Spleen (tissue), 11 donors: ENCODE measurements around the gene BSN. TPM values are rescaled to one million over a fixed set of nuclear protein-coding genes. Genes with fewer than 3 reads are reported as not detected.
A peak's percentile ranks its signal among the peaks of the same experiment; 100 is the strongest.

Experiments used
- DNase-seq: peaks from one replicate; pipeline ENCODE4 v3.0.0-alpha.2; 2020
- H3K27ac ChIP-seq, 8 donors: fragments of 200-600 bp; sonication (generic) in 7 of 8; 1 replicate in 4 of 8; 2 replicates in 4 of 8; pipeline versions ENCODE4 v1.5.0 to v1.8.0; 2016 to 2021; ENCODE audit warnings: inconsistent platforms in 4 of 8, mild to moderate bottlenecking in 4 of 8, moderate library complexity in 1 of 8
- H3K27me3 ChIP-seq, 7 donors: fragments of 200-600 bp; sonication (generic) in 6 of 7; replicated peaks in 1 of 7; 1 replicate in 4 of 7; 2 replicates in 3 of 7; pipeline versions ENCODE4 v1.5.0 to v1.8.0; 2016 to 2021; ENCODE audit warnings: inconsistent platforms in 3 of 7, mild to moderate bottlenecking in 1 of 7
- H3K36me3 ChIP-seq, 6 donors: fragments of 200-600 bp; sonication (generic) in 5 of 6; 1 replicate in 4 of 6; 2 replicates in 2 of 6; pipeline versions ENCODE4 v1.5.0 to v1.8.0; 2016 to 2021; ENCODE audit warnings: inconsistent platforms in 2 of 6
- H3K4me1 ChIP-seq, 6 donors: fragments of 200-600 bp; sonication (generic) in 5 of 6; 1 replicate in 3 of 6; 2 replicates in 3 of 6; pipeline versions ENCODE4 v1.5.0 to v1.8.0; 2016 to 2021; ENCODE audit warnings: inconsistent platforms in 3 of 6
- H3K4me3 ChIP-seq, 8 donors: fragments of 200-600 bp; sonication (generic) in 7 of 8; 1 replicate in 4 of 8; 2 replicates in 4 of 8; pipeline versions ENCODE4 v1.5.0 to v1.8.0; 2016 to 2021; ENCODE audit warnings: inconsistent platforms in 4 of 8, mild to moderate bottlenecking in 4 of 8, moderate library complexity in 2 of 8
- H3K9me3 ChIP-seq, 8 donors: fragments of 200-600 bp; sonication (generic) in 7 of 8; 1 replicate in 4 of 8; 2 replicates in 4 of 8; pipeline versions ENCODE4 v1.5.0 to v1.8.0; 2016 to 2021; ENCODE audit warnings: inconsistent platforms in 4 of 8
- POLR2A ChIP-seq, 3 donors: fragments of 450-650 bp; IDR thresholded peaks; one replicate each; pipeline ENCODE4 v1.5.1; 2017; ENCODE audit warnings: antibody characterized with exemption in 3 of 3, mild to moderate bottlenecking in 1 of 3
- POLR2AphosphoS5 ChIP-seq, 3 donors: sonication (generic); formaldehyde crosslinking; IDR thresholded peaks; one replicate each; pipeline ENCODE4 v1.5.1; 2017; ENCODE audit warnings: antibody characterized with exemption in 3 of 3
- WGBS, 5 donors: extraction: QIAGEN DNeasy Blood & Tissue Kit in 3 of 5; methylation state at CpG; one replicate each; pipeline versions ENCODE4 v1.1.5 to v1.1.7; 2013 to 2018; 5-methylcytosine and 5-hydroxymethylcytosine counted together
- intact Hi-C: fragments of 100-400 bp; cut with DNase I; formaldehyde crosslinking; loops from one replicate; pipeline ENCODE4 v1.15.0; 2023; ENCODE audit warnings: low total_unique reads
- polyA plus RNA-seq, 3 donors: library from polyadenylated mRNA; stranded (reverse); fragments of 200-250 nt; gene quantifications; one replicate each; pipeline ENCODE4 v1.2.1, GENCODE V29; 2013
- total RNA-seq, 7 donors: library from RNA; depleted of rRNA in 3 of 7; stranded (reverse); fragments of >200 nt in 3 of 7; fragmentation: NEBNext Ultra II Directional in 4 of 7; extraction: Animal tissue kit (Norgen Biotek cat#: 25700) in 4 of 7; gene quantifications; one replicate each; pipeline versions ENCODE4 v1.1.0 to v1.2.1, GENCODE V29; 2016 to 2021
- TF ChIP-seq, protein P1 (sequence below), 11 experiments: fragments of 200-600 bp in 7 of 11; fragments of 450-650 bp in 4 of 11; sonication (generic) in 4 of 11; IDR thresholded peaks in 8 of 11; conservative IDR thresholded peaks in 3 of 11; 1 replicate in 7 of 11; 2 replicates in 4 of 11; pipeline versions ENCODE4 v1.4.0 to v1.8.0; 2016 to 2021; ENCODE audit warnings: antibody characterized with exemption in 11 of 11, inconsistent platforms in 4 of 11, mild to moderate bottlenecking in 1 of 11
- donor health status: healthy with polysubstance abuse.
- donor health status: DM: no; HTN: no; CAD: no; lungs with moderate emphysema.
- donor health status: DM: no; HTN: no; CAD: no.
- donor health status: Bipolar disorder and iron deficiency.
- donor health status: healthy.
- donor health status: DM: no; HTN: no; CAD: no.
- donor health status: DM: yes; HTN: yes; CAD: no.

The BSN gene
- total and polyA plus RNA-seq, 10 donors, result 0.02 to 1.1 (median 0.36) TPM

DNA sequence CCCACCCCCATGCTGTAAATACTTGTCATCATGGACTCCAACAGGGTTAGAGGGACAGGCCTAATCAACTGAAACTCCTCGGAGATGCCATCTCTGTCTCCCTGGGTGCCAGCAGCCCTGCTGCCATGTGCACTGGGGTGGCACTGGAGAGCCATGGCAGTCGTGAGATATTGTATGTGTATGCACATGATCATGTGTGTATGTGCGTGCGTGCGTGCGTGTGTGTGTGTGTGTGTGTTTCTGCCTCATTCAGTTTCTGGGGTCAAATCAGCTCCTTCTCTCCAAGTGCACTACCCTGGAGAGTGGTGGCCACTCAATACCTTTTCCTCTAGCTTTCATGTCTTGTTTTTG, 116.6 kb downstream of the BSN start:
- Histone ChIP-seq H3K4me1 (peaks cover 10 to 37% (median 22%) of the 10 kb centered on the region in 6 donors), H3K4me3 (no peak overlapping the region), H3K36me3 (peaks cover 0 to 6% (median 2%) of the 10 kb centered on the region in 6 donors), H3K27ac (no peak overlapping the region), H3K27me3 (peaks cover 0 to 6% (median 0%) of the 10 kb centered on the region in 7 donors), H3K9me3 (no peaks in the 10 kb centered on the region)
- WGBS, 5 donors, result 66 to 73% (median 68%) methylated on average over 5 to 6 of the region's 6 CpGs
- intact Hi-C loops, result loop anchor here (2.0 kb wide), 1 partner anchor 132 kb away; no protein-coding TSS in a partner anchor
- TF ChIP-seq POLR2AphosphoS5 (IDR thresholded peaks at IDR 0.05), result no peak
- DNase-seq, result no peak

DNA sequence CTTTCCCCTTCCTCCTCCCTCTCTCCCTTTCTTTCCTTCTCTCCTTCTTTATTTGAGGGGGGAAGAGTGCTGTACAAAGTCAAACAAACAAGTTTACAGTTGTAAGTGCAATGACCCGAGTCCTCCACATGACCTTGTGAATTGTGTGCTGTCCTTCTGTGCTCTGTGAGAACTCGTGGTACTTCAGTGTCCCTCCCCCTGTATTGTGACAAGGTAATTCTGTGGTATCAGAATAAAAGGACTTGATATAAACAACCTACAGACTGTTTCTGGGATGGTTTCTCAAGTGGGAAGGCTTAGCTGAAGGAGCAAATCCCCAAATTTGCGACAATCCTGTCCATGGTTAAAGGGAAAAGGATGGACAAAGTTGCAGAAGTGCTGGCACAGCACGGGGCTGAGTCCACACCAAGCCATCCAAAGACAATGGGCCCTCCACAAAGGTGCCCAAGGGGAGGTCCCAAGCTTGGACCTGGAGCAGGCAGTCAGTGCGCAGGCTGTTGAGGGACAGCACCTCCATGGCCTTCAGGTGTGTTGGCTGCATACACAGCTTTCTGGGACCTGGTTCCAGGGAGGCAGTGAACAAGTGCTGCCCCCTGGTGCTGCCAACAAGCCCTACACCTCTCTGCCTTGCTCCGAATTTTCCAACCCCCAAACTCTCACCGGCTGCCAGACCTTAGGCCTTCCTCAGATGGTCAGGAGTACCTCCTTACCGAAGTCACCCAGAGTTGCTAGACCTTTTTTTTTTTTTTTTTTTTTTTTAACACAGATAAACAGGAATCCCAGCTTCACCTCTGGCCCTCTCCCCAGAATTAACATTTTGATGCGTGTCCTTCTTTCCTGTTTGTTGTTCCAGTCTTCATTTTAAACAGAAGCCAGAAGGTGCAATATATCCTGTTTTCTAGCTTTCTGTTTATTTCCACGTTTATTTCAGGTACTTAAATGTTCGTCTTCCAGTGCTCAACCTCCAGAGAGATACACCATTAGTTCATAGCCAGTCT, 117.3 kb downstream of the BSN start:
- H3K27ac ChIP-seq, result no peak overlapping the region
- peaks cover 0 to 13% (median 9%) of the 10 kb centered on the region in 6 donors for H3K36me3 ChIP-seq
- peaks cover 0 to 6% (median 0%) of the 10 kb centered on the region in 7 donors for H3K27me3 ChIP-seq
- H3K4me3 ChIP-seq, result no peak overlapping the region
- no peaks in the 10 kb centered on the region for H3K9me3 ChIP-seq
- TF ChIP-seq POLR2AphosphoS5 (IDR thresholded peaks at IDR 0.05) (peak in 2 of 3 donors; percentile 17 to 41), POLR2A (IDR thresholded peaks at IDR 0.05) (no peak)
- TF ChIP-seq, protein P1, sequence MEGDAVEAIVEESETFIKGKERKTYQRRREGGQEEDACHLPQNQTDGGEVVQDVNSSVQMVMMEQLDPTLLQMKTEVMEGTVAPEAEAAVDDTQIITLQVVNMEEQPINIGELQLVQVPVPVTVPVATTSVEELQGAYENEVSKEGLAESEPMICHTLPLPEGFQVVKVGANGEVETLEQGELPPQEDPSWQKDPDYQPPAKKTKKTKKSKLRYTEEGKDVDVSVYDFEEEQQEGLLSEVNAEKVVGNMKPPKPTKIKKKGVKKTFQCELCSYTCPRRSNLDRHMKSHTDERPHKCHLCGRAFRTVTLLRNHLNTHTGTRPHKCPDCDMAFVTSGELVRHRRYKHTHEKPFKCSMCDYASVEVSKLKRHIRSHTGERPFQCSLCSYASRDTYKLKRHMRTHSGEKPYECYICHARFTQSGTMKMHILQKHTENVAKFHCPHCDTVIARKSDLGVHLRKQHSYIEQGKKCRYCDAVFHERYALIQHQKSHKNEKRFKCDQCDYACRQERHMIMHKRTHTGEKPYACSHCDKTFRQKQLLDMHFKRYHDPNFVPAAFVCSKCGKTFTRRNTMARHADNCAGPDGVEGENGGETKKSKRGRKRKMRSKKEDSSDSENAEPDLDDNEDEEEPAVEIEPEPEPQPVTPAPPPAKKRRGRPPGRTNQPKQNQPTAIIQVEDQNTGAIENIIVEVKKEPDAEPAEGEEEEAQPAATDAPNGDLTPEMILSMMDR (IDR thresholded peaks at IDR 0.05 in 8 of 11, conservative IDR thresholded peaks at IDR 0.05 in 3 of 11), result peak; percentile 71 to 88 (median 84)
- WGBS, 5 donors, result 42 to 49% (median 48%) methylated on average over 11 of the region's 11 CpGs
- peaks cover 10 to 44% (median 24%) of the 10 kb centered on the region in 6 donors for H3K4me1 ChIP-seq
- intact Hi-C loops, result loop anchor here (2.0 kb wide), 1 partner anchor 133 kb away; no protein-coding TSS in a partner anchor
- peak; percentile 88 for DNase-seq

DNA sequence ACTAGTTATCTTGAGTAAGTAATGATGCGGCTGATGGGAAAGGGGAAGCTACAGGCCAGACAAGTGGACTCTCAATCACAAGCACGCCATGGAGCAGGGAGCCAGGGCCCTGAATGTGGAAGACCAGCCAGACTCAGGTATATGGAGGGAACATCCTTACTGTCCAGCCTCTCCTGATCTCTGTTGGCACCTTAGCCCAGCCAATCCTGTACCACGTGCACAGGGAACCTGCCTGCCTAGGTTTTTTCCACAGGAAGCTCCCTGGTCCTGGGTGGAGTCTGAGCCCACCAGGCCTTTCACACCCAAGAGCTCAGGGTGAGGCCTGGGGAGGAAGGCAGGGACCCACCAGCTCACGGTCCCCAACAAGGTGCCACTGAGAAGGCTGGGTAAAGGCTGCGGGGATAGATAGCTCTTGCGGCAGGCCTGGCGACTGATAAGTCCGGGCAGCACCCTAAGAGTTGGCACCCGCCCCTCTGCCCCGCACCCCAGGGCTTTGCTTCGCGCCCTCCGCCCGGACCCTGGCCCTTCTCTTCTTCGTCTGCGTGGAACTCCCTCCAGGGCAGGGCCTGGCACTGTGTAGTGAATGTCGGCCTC, 118.9 kb downstream of the BSN start:
- H3K9me3 ChIP-seq, result no peaks in the 10 kb centered on the region
- 10 to 35% (median 23%) methylated on average over 15 to 17 of the region's 17 CpGs for WGBS, 5 donors
- H3K36me3 ChIP-seq, result peaks cover 0 to 29% (median 25%) of the 10 kb centered on the region in 6 donors
- peaks cover 10 to 57% (median 24%) of the 10 kb centered on the region in 6 donors for H3K4me1 ChIP-seq
- peaks cover 0 to under 1% (median 0%) of the 10 kb centered on the region in 7 donors for H3K27me3 ChIP-seq
- H3K4me3 ChIP-seq, result peak overlapping the region; percentile 73 to 97 (median 88)
- TF ChIP-seq, protein P1 (IDR thresholded peaks at IDR 0.05 in 8 of 11, conservative IDR thresholded peaks at IDR 0.05 in 3 of 11), result no peak
- TF ChIP-seq POLR2AphosphoS5 (IDR thresholded peaks at IDR 0.05), result no peak
- DNase-seq, result no peak
- H3K27ac ChIP-seq, result peak overlapping the region; percentile 93 to 98 (median 94)
- intact Hi-C loops, result no loop called here

DNA sequence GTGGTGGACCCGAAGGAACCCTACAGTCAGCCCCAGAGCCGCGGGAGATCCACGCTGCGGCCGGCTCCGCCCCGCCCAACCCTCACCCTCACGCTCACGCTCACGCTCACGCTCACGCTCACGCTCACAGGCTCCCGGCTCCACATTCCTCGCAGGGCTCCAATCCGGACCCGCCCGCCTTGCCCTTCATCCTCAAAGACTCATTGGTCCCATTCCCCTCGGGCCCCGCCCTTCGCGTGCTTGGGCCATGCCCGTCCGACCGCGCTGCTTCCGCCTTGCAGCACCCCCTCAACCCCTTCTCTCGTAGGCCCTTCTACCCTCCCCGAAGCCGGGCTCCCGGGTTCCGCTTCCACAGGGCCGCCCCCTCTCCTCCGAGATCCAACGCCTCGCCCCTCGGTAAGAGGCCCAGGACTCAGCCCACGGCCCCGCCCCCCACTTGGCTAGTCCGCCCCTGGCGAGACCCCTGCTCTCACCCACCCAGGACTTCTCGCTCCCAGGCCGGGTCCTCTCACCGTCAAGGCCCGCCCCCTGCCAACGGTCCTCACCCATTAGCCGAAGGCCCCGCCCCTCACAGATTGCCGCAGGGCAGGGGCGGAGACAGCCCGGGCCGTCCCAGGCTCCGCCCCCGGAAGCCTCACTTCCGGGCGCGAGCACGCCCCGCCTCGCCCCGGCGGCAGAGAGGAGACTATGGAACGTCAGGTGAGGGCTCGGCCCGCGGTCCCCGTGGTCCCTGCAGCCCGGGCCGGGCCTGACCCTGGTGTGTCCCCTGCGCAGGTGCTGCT, 119.6 kb downstream of the BSN start, which contains the start of gene APEH:
APEH (plus strand) TSS at position 637 of the 782 bp plus-strand sequence; CDS start at position 688, 51 bp downstream.
- H3K4me3 ChIP-seq, result peak within 1 kb of the TSS; percentile 73 to 97 (median 88)
- peaks cover 0 to 36% (median 32%) of the 10 kb centered on the region in 6 donors for H3K36me3 ChIP-seq
- intact Hi-C loops, result no loop called here
- TF ChIP-seq POLR2AphosphoS5 (IDR thresholded peaks at IDR 0.05) (peak; percentile 93 to 96 (median 94)), POLR2A (IDR thresholded peaks at IDR 0.05) (no peak)
- TF ChIP-seq, protein P1 (IDR thresholded peaks at IDR 0.05 in 8 of 11, conservative IDR thresholded peaks at IDR 0.05 in 3 of 11), result peak in 2 of 11 experiments; percentile 26 to 46
- WGBS, 5 donors, result 0 to 1% (median 1%) methylated on average over 40 to 71 of the region's 71 CpGs
- no peaks in the 10 kb centered on the region for H3K9me3 ChIP-seq
- peaks cover 10 to 57% (median 24%) of the 10 kb centered on the region in 6 donors for H3K4me1 ChIP-seq
- DNase-seq, result peak; percentile 99
- no peaks in the 10 kb centered on the region for H3K27me3 ChIP-seq
- peak within 1 kb of the TSS; percentile 93 to 98 (median 94) for H3K27ac ChIP-seq
